ENCODE results near the gene CREM.

DNA sequence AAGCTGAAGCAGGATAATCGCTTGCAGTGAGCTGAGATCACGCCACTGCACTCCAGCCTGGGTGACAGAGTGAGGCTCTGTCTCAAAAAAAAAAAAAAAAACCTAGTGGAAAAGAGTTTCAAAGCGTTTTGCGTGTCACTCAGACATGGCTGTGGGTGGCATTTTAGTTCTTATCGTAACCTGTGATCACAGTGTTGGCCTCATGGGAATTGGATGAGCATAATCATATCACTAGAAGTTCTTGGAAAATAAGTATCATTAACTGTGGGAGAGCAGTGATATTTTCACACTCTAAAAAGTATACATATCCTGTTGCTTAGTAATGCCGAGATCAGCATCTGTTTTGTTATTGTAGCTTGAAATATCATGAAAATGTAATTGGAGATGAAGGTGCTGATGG lies 92.6 kb downstream of the CREM start:
- TF ChIP-seq, protein P1, sequence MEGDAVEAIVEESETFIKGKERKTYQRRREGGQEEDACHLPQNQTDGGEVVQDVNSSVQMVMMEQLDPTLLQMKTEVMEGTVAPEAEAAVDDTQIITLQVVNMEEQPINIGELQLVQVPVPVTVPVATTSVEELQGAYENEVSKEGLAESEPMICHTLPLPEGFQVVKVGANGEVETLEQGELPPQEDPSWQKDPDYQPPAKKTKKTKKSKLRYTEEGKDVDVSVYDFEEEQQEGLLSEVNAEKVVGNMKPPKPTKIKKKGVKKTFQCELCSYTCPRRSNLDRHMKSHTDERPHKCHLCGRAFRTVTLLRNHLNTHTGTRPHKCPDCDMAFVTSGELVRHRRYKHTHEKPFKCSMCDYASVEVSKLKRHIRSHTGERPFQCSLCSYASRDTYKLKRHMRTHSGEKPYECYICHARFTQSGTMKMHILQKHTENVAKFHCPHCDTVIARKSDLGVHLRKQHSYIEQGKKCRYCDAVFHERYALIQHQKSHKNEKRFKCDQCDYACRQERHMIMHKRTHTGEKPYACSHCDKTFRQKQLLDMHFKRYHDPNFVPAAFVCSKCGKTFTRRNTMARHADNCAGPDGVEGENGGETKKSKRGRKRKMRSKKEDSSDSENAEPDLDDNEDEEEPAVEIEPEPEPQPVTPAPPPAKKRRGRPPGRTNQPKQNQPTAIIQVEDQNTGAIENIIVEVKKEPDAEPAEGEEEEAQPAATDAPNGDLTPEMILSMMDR (IDR thresholded peaks at IDR 0.05) = no peak
- TF ChIP-seq POLR2A (IDR thresholded peaks at IDR 0.05) = no peak

Data from testis (tissue), 2 donors.